ENCODE measurements around the gene SLC38A8.

Gene SLC38A8

DNA sequence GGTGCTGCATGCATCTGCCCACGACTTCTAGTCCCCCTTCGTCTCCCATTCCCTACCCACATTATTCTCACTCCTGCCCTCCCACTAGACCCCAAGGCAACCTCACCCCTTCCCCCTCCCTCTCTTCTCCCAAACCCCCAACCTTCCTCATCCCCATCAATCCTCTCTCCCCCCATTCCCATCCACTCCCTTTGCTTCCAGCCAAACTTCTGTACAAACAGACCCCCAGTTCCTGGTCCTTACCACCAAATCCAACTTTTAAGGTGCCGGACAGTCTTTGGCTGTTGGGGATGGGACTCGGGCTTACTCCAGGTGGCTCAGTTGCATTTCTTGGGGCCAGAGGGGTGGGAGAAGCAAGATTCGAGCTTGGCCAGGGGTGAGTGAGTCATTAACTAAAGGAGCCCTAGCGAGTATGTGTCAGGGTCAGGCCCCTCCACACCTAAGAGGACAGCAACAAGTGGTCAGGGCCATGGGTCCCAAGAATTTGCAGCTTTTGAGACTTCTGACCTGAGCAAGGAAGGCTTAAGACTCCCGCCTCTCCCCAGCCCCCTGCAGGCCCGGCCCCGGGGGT lies at the start of gene SLC38A8:
SLC38A8 (minus strand) TSS at position 488 of the 571 bp plus-strand sequence. CDS start 638 bp downstream, outside the sequence.
- TF ChIP-seq, protein P1, sequence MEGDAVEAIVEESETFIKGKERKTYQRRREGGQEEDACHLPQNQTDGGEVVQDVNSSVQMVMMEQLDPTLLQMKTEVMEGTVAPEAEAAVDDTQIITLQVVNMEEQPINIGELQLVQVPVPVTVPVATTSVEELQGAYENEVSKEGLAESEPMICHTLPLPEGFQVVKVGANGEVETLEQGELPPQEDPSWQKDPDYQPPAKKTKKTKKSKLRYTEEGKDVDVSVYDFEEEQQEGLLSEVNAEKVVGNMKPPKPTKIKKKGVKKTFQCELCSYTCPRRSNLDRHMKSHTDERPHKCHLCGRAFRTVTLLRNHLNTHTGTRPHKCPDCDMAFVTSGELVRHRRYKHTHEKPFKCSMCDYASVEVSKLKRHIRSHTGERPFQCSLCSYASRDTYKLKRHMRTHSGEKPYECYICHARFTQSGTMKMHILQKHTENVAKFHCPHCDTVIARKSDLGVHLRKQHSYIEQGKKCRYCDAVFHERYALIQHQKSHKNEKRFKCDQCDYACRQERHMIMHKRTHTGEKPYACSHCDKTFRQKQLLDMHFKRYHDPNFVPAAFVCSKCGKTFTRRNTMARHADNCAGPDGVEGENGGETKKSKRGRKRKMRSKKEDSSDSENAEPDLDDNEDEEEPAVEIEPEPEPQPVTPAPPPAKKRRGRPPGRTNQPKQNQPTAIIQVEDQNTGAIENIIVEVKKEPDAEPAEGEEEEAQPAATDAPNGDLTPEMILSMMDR (conservative IDR thresholded peaks at IDR 0.05; ENCODE audit: low read length), result no peak
- no peak for DNase-seq (ENCODE audit: low read depth)
- no peak within 1 kb of the TSS for H3K4me3 ChIP-seq (ENCODE audit: low read length)

DNA sequence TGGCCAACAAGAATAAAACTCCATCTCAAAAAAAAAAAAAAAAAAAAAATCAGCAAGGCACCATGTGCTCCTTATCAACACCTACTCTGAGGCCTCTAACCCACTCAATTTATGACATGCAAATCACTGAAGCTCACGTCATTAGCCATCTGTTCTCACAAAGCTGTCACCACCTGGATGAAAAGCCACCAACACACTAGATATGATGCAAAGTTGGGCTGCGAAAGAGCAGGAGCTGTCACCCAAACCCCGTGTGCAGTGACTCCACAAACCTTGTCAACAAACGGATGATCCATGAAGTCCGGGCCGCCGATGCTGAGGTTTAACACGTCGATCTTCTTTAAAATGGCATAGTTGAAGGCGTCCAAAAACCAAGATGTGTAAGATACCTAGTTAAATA lies 48.9 kb upstream of the SLC38A8 start:
- no peak overlapping the region for H3K4me3 ChIP-seq (ENCODE audit: low read length)
- TF ChIP-seq, protein P1 (conservative IDR thresholded peaks at IDR 0.05; ENCODE audit: low read length), result no peak
- no peak for DNase-seq (ENCODE audit: low read depth)

- TF ChIP-seq, protein P1 (conservative IDR thresholded peaks at IDR 0.05; ENCODE audit: low read length), result no peak
- DNase-seq (ENCODE audit: low read depth), result no peak
- H3K4me3 ChIP-seq (ENCODE audit: low read length), result no peak overlapping the region
Observed at GRCh38 chr16:84090211-84090610, 47.6 kb upstream of the SLC38A8 start.

GRCh38 chr16:84088695-84089395 lies 46.2 kb upstream of the SLC38A8 start:
- TF ChIP-seq, protein P1 (conservative IDR thresholded peaks at IDR 0.05; ENCODE audit: low read length), result no peak
- H3K4me3 ChIP-seq (ENCODE audit: low read length), result no peak overlapping the region
- peak; percentile 3 for DNase-seq (ENCODE audit: low read depth)

- TF ChIP-seq, protein P1 (conservative IDR thresholded peaks at IDR 0.05; ENCODE audit: low read length), result no peak
- no peak overlapping the region for H3K4me3 ChIP-seq (ENCODE audit: low read length)
- no peak for DNase-seq (ENCODE audit: low read depth)
Observed at GRCh38 chr16:84087466-84088151, 45.0 kb upstream of the SLC38A8 start.

GRCh38 chr16:84087001-84087400 lies 44.4 kb upstream of the SLC38A8 start:
- H3K4me3 ChIP-seq (ENCODE audit: low read length), result no peak overlapping the region
- TF ChIP-seq, protein P1 (conservative IDR thresholded peaks at IDR 0.05; ENCODE audit: low read length), result no peak
- no peak for DNase-seq (ENCODE audit: low read depth)

All from AG10803 (cell line).